AG09319 (cell line): ENCODE measurements around the gene RYR2.
A peak's percentile ranks its signal among the peaks of the same experiment; 100 is the strongest.

Source experiments
- DNase-seq: peaks from one replicate; pipeline ENCODE4 v3.0.0-alpha.2; 2010; ENCODE audit warnings: low read depth; ENCODE audit errors: extremely low read depth
- TF ChIP-seq, protein P1 (sequence below): IDR thresholded peaks from 2 replicates; pipeline ENCODE4 v1.5.1; 2011; ENCODE audit warnings: low read depth, mild to moderate bottlenecking, inconsistent platforms, low read length, moderate library complexity

Gene RYR2

DNA sequence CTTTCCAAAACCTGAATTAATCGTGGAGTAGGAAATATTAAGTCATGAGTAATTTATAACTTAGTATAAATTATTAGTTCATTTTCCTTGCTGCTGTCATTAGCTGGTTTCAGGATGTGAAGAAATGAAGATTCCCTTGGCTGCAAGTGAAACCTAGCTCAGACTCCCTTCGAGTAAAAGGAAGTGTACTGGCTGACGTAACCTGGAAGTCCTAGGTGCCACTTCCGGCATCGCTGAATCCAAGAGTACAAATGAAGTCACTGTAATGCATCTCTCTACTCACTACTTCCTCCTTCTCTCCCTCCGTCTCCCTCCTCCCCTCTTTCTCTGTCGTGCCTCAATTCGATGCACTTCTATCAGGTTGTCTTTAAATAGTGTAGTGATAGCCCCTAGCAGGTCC, 820.0 kb downstream of the RYR2 start:
- no peak for DNase-seq
- TF ChIP-seq, protein P1, sequence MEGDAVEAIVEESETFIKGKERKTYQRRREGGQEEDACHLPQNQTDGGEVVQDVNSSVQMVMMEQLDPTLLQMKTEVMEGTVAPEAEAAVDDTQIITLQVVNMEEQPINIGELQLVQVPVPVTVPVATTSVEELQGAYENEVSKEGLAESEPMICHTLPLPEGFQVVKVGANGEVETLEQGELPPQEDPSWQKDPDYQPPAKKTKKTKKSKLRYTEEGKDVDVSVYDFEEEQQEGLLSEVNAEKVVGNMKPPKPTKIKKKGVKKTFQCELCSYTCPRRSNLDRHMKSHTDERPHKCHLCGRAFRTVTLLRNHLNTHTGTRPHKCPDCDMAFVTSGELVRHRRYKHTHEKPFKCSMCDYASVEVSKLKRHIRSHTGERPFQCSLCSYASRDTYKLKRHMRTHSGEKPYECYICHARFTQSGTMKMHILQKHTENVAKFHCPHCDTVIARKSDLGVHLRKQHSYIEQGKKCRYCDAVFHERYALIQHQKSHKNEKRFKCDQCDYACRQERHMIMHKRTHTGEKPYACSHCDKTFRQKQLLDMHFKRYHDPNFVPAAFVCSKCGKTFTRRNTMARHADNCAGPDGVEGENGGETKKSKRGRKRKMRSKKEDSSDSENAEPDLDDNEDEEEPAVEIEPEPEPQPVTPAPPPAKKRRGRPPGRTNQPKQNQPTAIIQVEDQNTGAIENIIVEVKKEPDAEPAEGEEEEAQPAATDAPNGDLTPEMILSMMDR = no peak

GRCh38 chr1:237863234-237863633, 821.2 kb downstream of the RYR2 start:
- no peak for DNase-seq
- TF ChIP-seq, protein P1 = no peak

DNA sequence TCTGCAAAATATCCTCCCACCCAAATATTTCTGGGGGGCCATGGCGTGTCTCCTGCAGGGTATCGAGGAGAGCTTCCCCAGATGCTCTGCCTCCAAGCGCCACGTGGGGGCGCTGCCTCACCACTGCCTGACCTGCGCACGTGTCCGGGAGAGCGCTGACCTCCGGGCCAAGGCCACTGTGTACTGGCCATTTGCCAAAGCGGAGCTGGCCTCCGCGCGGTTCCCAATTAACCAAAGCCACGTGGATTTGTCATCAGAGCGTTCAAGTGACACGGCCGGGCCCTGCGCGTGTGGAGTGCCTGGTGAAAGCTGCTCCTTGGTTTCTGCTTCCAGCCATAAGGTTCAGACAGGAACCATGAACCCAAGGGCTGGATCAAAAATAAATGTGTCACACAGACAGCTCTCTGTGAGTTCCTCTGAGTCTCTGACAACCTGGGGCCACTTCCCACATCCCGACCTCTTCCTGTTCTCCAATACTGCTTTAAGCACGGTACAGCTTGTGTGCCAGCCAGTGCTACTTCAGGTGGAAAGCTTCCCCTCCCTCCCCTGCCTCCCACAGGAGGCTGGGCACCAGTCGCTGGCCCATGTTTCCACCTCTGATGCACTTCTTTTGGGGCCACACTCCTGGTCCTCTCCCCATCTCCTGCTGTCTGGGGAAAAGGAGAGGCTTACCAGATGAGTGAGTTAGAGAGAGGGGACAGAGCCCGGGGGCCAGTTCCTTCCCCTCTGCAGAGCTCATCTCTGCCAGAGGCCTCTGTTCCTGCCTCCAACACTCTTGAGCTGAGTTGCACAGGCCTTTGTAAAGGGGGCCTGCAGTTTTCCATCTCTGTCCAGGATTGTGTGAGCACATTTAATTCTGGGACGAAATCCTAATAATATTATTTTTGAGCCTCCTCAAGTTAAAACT, 822.6 kb downstream of the RYR2 start:
- TF ChIP-seq, protein P1 = peak; percentile 27
- DNase-seq = no peak

DNA sequence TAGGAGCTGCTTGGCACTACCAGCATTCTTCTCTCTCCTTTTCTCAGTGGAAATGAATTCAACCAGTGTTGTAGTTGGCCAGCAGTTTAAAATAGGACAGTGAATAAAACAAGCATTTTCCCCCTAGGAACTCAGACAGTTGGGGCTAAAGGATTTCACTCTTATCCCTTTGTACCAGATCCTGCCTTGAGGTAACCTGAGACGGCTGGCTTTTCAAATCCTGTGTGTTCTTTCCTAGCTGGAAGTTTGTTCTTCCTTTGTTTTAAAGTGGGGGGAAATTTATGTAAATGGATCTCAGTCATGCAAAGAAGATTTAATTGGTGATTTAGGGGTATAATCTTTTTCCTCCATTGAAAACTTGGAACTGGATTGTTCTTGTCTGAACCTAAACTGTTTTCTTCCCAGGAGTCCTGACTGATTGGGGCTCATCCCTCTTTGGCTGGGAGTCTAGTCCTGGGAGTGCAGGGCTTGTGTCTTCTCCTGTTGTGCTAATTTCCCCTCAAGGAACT, 825.5 kb downstream of the RYR2 start:
- TF ChIP-seq, protein P1 = no peak
- DNase-seq = no peak

DNA sequence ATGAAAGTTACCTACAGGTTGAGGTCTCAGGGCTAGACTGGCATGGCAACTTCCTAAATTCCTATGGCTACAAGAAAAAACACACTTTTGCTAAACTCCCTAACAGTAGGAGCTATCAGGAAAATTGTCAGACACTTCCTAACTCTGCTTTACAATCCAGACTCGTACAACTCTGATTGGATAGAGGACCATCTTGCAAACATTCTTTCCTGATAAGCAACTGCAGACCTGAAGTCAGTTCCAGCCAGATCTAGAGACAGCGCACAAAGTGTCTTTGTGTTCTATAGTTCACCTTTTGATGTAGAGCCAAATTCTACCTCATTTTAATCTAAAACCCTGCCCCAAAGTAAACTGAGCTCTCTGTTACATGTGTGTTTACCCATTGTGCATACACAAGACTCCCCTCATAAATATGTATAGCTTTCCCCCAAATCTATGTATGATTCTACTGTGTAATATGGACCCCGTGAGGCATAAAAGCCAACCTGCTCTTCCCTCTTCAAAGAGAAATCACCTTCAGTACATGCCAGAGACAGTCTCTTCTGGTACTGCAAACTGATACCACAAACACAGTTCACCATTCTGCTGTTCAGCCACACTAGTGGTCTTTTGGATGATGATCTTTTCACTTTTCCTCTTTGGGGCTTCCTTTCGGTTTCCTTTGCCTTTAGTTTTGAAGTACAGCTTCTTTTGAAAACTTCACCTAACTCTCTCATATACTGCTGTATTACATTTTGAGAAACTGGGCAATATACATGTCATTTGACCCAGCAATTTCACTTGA, 827.0 kb downstream of the RYR2 start:
- DNase-seq = no peak

DNA sequence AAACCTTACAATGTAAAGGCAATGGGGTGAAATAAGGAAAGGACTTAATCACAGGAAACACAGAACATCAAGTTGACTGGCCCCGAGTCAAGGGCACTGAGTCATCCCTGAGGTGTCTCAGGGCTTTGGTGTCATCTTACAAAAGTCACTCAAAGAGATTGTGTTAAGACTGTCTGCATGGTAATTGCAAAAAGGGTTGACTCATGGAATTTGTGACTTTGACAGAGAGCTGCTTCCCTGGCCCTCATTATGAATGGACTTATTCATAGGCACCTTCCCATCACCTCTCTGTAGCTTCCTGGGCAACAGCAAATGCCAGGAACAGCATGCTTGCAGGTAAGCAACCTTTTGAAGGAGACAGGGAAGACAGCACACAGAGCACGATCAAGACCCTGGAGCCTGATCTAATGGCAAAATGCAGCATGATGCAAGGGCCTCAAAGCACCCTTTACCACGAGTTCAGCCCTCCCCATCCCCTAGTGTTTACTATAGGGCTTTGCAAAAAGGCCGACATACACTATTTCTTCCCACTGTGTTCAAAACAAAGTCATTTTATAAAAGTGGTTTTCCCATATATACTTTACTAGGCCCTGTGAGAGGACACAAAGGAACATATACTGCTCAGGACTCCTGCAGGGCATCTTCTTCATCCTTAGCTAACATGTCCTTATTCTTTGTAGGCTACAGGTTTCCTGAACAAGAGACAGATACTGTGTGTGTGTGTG, 831.7 kb downstream of the RYR2 start:
- TF ChIP-seq, protein P1 = no peak
- no peak for DNase-seq

More for the DNA sequence above, 827.0 kb downstream of the RYR2 start:
- TF ChIP-seq, protein P1 = no peak
